Measurements from ENCODE around the gene FAM43A.
A peak's percentile ranks its signal among the peaks of the same experiment; 100 is the strongest.

The FAM43A gene

GRCh38 chr3:194685718-194686413, at the start of gene FAM43A:
Gene FAM43A, plus strand, starts transcription at chr3:194685883. Its CDS starts 944 bp downstream, at chr3:194686827.
- DNase-seq: peak; percentile 83

- DNase-seq: no peak
These were observed 48.6 kb upstream of the FAM43A start for GRCh38 chr3:194637066-194637465.

- no peak for DNase-seq
These were observed 47.9 kb upstream of the FAM43A start for GRCh38 chr3:194637541-194638400.

- no peak for DNase-seq
These were observed 46.6 kb upstream of the FAM43A start for GRCh38 chr3:194638991-194639605.

GRCh38 chr3:194640829-194641228, 44.9 kb upstream of the FAM43A start:
- DNase-seq: no peak

GRCh38 chr3:194642769-194643168, 42.9 kb upstream of the FAM43A start:
- DNase-seq: no peak

GRCh38 chr3:194647747-194648146, 37.9 kb upstream of the FAM43A start:
- no peak for DNase-seq

- DNase-seq: no peak
These were observed 31.2 kb upstream of the FAM43A start for GRCh38 chr3:194654443-194654842.

GRCh38 chr3:194657439-194657838, 28.2 kb upstream of the FAM43A start:
- no peak for DNase-seq

GRCh38 chr3:194658477-194659242, 27.0 kb upstream of the FAM43A start:
- DNase-seq: no peak

- no peak for DNase-seq
These were observed 25.9 kb upstream of the FAM43A start for GRCh38 chr3:194659778-194660177.

GRCh38 chr3:194661374-194661773, 24.3 kb upstream of the FAM43A start:
- DNase-seq: no peak

GRCh38 chr3:194661946-194662345, 23.7 kb upstream of the FAM43A start:
- no peak for DNase-seq

GRCh38 chr3:194664857-194665256, 20.8 kb upstream of the FAM43A start:
- no peak for DNase-seq

GRCh38 chr3:194667363-194667762, 18.3 kb upstream of the FAM43A start:
- DNase-seq: no peak

GRCh38 chr3:194671511-194671899, 14.2 kb upstream of the FAM43A start:
- DNase-seq: peak; percentile 62

- peak; percentile 90 for DNase-seq
These were observed 13.5 kb upstream of the FAM43A start, which contains the start of gene LSG1 for GRCh38 chr3:194671900-194672808. Gene LSG1, minus strand, starts transcription at chr3:194672191. Its CDS starts 29 bp downstream, at chr3:194672162.

- no peak for DNase-seq
These were observed 12.8 kb upstream of the FAM43A start for GRCh38 chr3:194672876-194673275.

- no peak for DNase-seq
These were observed 11.9 kb upstream of the FAM43A start for GRCh38 chr3:194673761-194674160.

GRCh38 chr3:194675081-194675640, 10.5 kb upstream of the FAM43A start:
- DNase-seq: no peak

GRCh38 chr3:194675680-194676079, 10.0 kb upstream of the FAM43A start:
- no peak for DNase-seq
